ENCODE data around the gene LGALS9. TPM values are rescaled to one million over a fixed set of nuclear protein-coding genes. Genes with fewer than 3 reads are reported as not detected.
"Not testable (repeated sequence)": the region's sequence is repeated elsewhere in the genome, so short reads cannot be mapped to it uniquely, and the experiment has no call there.

Gene LGALS9
- total and polyA plus RNA-seq, 12 donors, result 3.5 to 87.7 (median 44.4) TPM

- Histone ChIP-seq H3K9me3 (replicated peaks in 1 of 3) (no peaks in the 10 kb centered on the region), H3K4me3 (no peak overlapping the region), H3K27me3 (no peaks in the 10 kb centered on the region), H3K27ac (no peak overlapping the region), H3K4me1 (replicated peaks in 1 of 2) (no peaks in the 10 kb centered on the region), H3K36me3 (replicated peaks in 1 of 2) (peaks cover 0 to 34% of the 10 kb centered on the region in 2 donors)
- no peak for DNase-seq
- TF ChIP-seq CTCF (IDR thresholded peaks at IDR 0.05) (no peak), POLR2A (IDR thresholded peaks at IDR 0.05) (no peak)
- 86 to 96% (median 92%) methylated on average over 4 to 5 of the region's 5 CpGs for WGBS, 4 donors
- intact Hi-C loops (cut with DNase I), result no loop called here
Observed at GRCh38 chr17:27625856-27626255, 5.1 kb upstream of the LGALS9 start.

- WGBS, 4 donors, result 90 to 98% (median 92%) methylated on average over 9 to 10 of the region's 10 CpGs
- peaks cover 0 to 11% of the 10 kb centered on the region in 2 donors for H3K4me1 ChIP-seq (replicated peaks in 1 of 2)
- H3K27ac ChIP-seq, result no peak overlapping the region
- H3K4me3 ChIP-seq, result no peak overlapping the region
- no peaks in the 10 kb centered on the region for H3K9me3 ChIP-seq (replicated peaks in 1 of 3)
- TF ChIP-seq POLR2A (IDR thresholded peaks at IDR 0.05), result no peak
- no peak for TF ChIP-seq CTCF (IDR thresholded peaks at IDR 0.05)
- DNase-seq, result no peak
- intact Hi-C loops (cut with DNase I), result no loop called here
- H3K36me3 ChIP-seq (replicated peaks in 1 of 2), result peaks cover 0 to 18% of the 10 kb centered on the region in 2 donors
- no peaks in the 10 kb centered on the region for H3K27me3 ChIP-seq
Observed at GRCh38 chr17:27627514-27627913, 3.5 kb upstream of the LGALS9 start.

GRCh38 chr17:27628376-27628775 lies 2.6 kb upstream of the LGALS9 start:
- 92 to 95% (median 94%) methylated on average over 5 of the region's 5 CpGs for WGBS, 4 donors
- TF ChIP-seq POLR2A (IDR thresholded peaks at IDR 0.05) (no peak), CTCF (IDR thresholded peaks at IDR 0.05) (no peak)
- no peak for DNase-seq
- H3K4me3 ChIP-seq, result no peak overlapping the region
- peaks cover 0 to 9% of the 10 kb centered on the region in 2 donors for H3K36me3 ChIP-seq (replicated peaks in 1 of 2)
- no peak overlapping the region for H3K27ac ChIP-seq
- intact Hi-C loops (cut with DNase I), result no loop called here
- H3K4me1 ChIP-seq (replicated peaks in 1 of 2), result peaks cover 8 to 18% of the 10 kb centered on the region in 2 donors
- H3K9me3 ChIP-seq (replicated peaks in 1 of 3), result no peaks in the 10 kb centered on the region
- no peaks in the 10 kb centered on the region for H3K27me3 ChIP-seq

GRCh38 chr17:27629260-27629659 lies 1.7 kb upstream of the LGALS9 start:
- intact Hi-C loops (cut with DNase I); DNase-seq; H3K9me3 ChIP-seq (replicated peaks in 1 of 3); H3K4me3 ChIP-seq; H3K27me3 ChIP-seq; H3K36me3 ChIP-seq (replicated peaks in 1 of 2); H3K27ac ChIP-seq: not testable (repeated sequence)
- WGBS, 4 donors, result 86 to 93% (median 89%) methylated on average over 3 of the region's 3 CpGs
- H3K4me1 ChIP-seq (replicated peaks in 1 of 2), result peaks cover 17 to 27% of the 10 kb centered on the region in 2 donors

GRCh38 chr17:27631411-27631760 lies 398 bp downstream of the LGALS9 start:
- intact Hi-C loops (cut with DNase I), result no loop called here

More at GRCh38 chr17:27631411-27631760, 398 bp downstream of the LGALS9 start:
- no peaks in the 10 kb centered on the region for H3K27me3 ChIP-seq
- no peaks in the 10 kb centered on the region for H3K9me3 ChIP-seq (replicated peaks in 1 of 3)
- peak overlapping the region in 1 of 4 donors; percentile 23 for H3K4me3 ChIP-seq
- no peak for TF ChIP-seq POLR2A (IDR thresholded peaks at IDR 0.05)
- TF ChIP-seq CTCF (IDR thresholded peaks at IDR 0.05), result no peak
- H3K4me1 ChIP-seq (replicated peaks in 1 of 2), result peaks cover 18 to 27% of the 10 kb centered on the region in 2 donors
- WGBS, 4 donors, result 56 to 83% (median 61%) methylated on average over 6 of the region's 6 CpGs
- peak in 1 of 7 donors; percentile 28 for DNase-seq
- H3K27ac ChIP-seq, result peak overlapping the region in 2 of 5 donors; percentile 41 to 73
- H3K36me3 ChIP-seq (replicated peaks in 1 of 2), result no peaks in the 10 kb centered on the region

Data from adrenal gland (tissue), 12 donors.